HepG2 (cell line): ENCODE measurements around the gene NOVA2. TPM values are rescaled to one million over a fixed set of nuclear protein-coding genes. Genes with fewer than 3 reads are reported as not detected.

Source experiments
- FOXA1 ChIP-seq, 2 experiments: fragments of 450-650 bp in 1 of 2; sonication (generic) in 1 of 2; formaldehyde crosslinking in 1 of 2; IDR thresholded peaks; 2 replicates each; pipeline versions ENCODE4 v1.4.0 to v1.6.1; 2016 to 2020; ENCODE audit warnings: missing genetic modification reagents in 1 of 2
- HNRNPK ChIP-seq: fragments of 200-400 bp; formaldehyde crosslinking; IDR thresholded peaks from 2 replicates; pipeline ENCODE4 v1.6.1; 2018; ENCODE audit warnings: low read length, low read depth, moderate library complexity, mild to moderate bottlenecking; ENCODE audit not compliant: poor library complexity, severe bottlenecking
- NR2F6 ChIP-seq, 2 experiments: IDR thresholded peaks; 2 replicates each; pipeline ENCODE4 v1.6.1; 2016; ENCODE audit warnings: antibody characterized with exemption in 1 of 2, mild to moderate bottlenecking in 1 of 2
- PRDM15 ChIP-seq: sonication (generic); formaldehyde crosslinking; IDR thresholded peaks from 2 replicates; pipeline ENCODE4 v1.4.0; 2020; ENCODE audit warnings: missing genetic modification reagents
- SAP130 ChIP-seq: IDR thresholded peaks from 2 replicates; pipeline ENCODE4 v1.6.1; 2016; ENCODE audit warnings: low read depth
- THAP11 ChIP-seq: IDR thresholded peaks from 2 replicates; pipeline ENCODE4 v1.6.1; 2016; ENCODE audit warnings: missing biosample characterization, missing genetic modification reagents
- UBTF ChIP-seq: sonication (generic); formaldehyde crosslinking; IDR thresholded peaks from 2 replicates; pipeline ENCODE4 v1.4.0; 2020; ENCODE audit warnings: mild to moderate bottlenecking, missing genetic modification reagents
- ZNF280B ChIP-seq: sonication (generic); formaldehyde crosslinking; IDR thresholded peaks from 2 replicates; pipeline ENCODE4 v1.5.0; 2020; ENCODE audit warnings: missing genetic modification reagents, mild to moderate bottlenecking, borderline replicate concordance
- polyA plus RNA-seq, 8 experiments: library from polyadenylated mRNA; depleted of rRNA in 3 of 8; stranded (reverse) in 7 of 8; unstranded in 1 of 8; fragments of >200 nt; fragmentation: Illumina TruSeq in 4 of 8; extraction: Trizol in 4 of 8; gene quantifications; 2 replicates each; pipeline versions ENCODE4 v1.2.1 to v1.2.3, GENCODE V29; 2011 to 2016; ENCODE audit warnings: low read depth in 4 of 8, missing spikeins in 1 of 8, mixed read lengths in 1 of 8; ENCODE audit not compliant: insufficient read depth in 1 of 8
- total RNA-seq, 5 experiments: library from RNA; depleted of rRNA; stranded (reverse); fragments of >200 nt; fragmentation: Illumina TruSeq; extraction: Trizol; gene quantifications; 2 replicates each; pipeline ENCODE4 v1.2.3, GENCODE V29; 2016; ENCODE audit warnings: low read depth in 1 of 5

Gene NOVA2
- total and polyA plus RNA-seq, 2 of the 13 experiments (the other 11 are each of a cell fraction or from before 2014, with no cell fraction given): not detected

- TF ChIP-seq PRDM15 (CRISPR knock-in tag) (peak; percentile 95), HNRNPK (no peak), NR2F6 (IDR thresholded peaks at IDR 0.05) (no peak), NR2F6 (CRISPR knock-in tag; IDR thresholded peaks at IDR 0.05) (0 out of 2 replicates have a peak, but pooled peaks have one; percentile 9), FOXA1 (IDR thresholded peaks at IDR 0.05) (no peak), FOXA1 (CRISPR knock-in tag; IDR thresholded peaks at IDR 0.05) (no peak), UBTF (CRISPR knock-in tag) (peak; percentile 45), ZNF280B (0 out of 2 replicates have a peak, but pooled peaks have one; percentile 38), SAP130 (CRISPR knock-in tag) (peak; percentile 54; the same call in 1 of the 2 replicates), THAP11 (0 out of 2 replicates have a peak, but pooled peaks have one; percentile 21)
- TF ChIP-seq, all 625 proteins: peak for 30
Measured at GRCh38 chr19:45911291-45911690, 62.4 kb downstream of the NOVA2 start (continued).
